ENCODE data around the gene FJX1.

DNA sequence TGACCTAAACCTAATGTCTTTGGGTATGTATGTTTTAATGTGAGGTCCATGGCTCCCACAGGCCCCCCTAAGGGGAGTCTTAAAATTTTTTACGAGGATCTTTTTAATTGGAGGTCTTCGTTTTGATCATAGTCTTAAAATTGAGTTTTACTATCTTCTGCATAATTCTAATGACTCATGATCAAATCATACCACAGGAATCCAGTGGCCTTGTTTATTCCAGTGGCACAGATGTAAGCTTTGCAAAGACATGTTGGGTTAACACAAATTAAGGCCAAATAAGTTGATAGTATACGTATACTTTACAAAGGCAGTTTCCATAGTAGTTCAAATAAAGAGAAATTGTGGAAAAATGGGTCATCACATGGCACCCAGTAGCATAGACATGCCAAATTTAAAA lies 33.9 kb upstream of the FJX1 start:
- TF ChIP-seq POLR2AphosphoS5 (IDR thresholded peaks at IDR 0.05; ENCODE audit: low read depth, low read length) (no peak), TAF1 (IDR thresholded peaks at IDR 0.05; ENCODE audit: borderline replicate concordance, low read depth, low read length) (no peak), POLR2A (IDR thresholded peaks at IDR 0.05; ENCODE audit: low read depth, low read length) (no peak)

Data from GM12892 (cell line).